Camera-type eye (tissue), 1 donor: ENCODE measurements around the gene PYGM. TPM values are rescaled to one million over a fixed set of nuclear protein-coding genes. Genes with fewer than 3 reads are reported as not detected.

Experiments used
- total RNA-seq: library from RNA; depleted of rRNA; stranded (reverse); fragments of >200 nt; gene quantifications from one replicate; pipeline ENCODE4 v1.2.3, GENCODE V29; 2014

Gene PYGM
- total RNA-seq = 24.2 TPM

GRCh38 chr11:64759722-64760719 lies at the start of gene PYGM:
TSS of gene PYGM (minus strand) at chr11:64759974. CDS start at chr11:64759898, 76 bp downstream.

GRCh38 chr11:64803158-64803845 lies 43.5 kb upstream of the PYGM start, which contains the start of gene MAP4K2:
TSS of gene MAP4K2 (minus strand) at chr11:64803214. CDS start at chr11:64803149, 65 bp downstream.

GRCh38 chr11:64778473-64779298 lies 18.9 kb upstream of the PYGM start, which contains the start of gene SF1:
TSS of gene SF1 (minus strand) at chr11:64778542. CDS start at chr11:64778392, 150 bp downstream.

GRCh38 chr11:64743591-64744543 lies 15.9 kb downstream of the PYGM start, which contains the start of gene RASGRP2:
TSS of gene RASGRP2 (minus strand) at chr11:64744142. CDS start at chr11:64742866, 1,276 bp downstream.

GRCh38 chr11:64723117-64723906 lies 36.5 kb downstream of the PYGM start, which contains the start of gene NRXN2:
TSS of gene NRXN2 (minus strand) at chr11:64723197. CDS start at chr11:64713699, 9,498 bp downstream.

Other genes starting within 250 kb of the PYGM start
- gene SLC22A11, start 204.0 kb downstream of the PYGM start, total RNA-seq = 0.16 TPM
- gene SLC22A12, start 168.8 kb downstream of the PYGM start, total RNA-seq = not detected
- gene NRXN2, start 36.8 kb downstream of the PYGM start, total RNA-seq = 83.9 TPM
- 10.9 TPM for gene RASGRP2, start 15.8 kb downstream of the PYGM start, total RNA-seq
- 215 TPM for gene SF1, start 18.6 kb upstream of the PYGM start, total RNA-seq
- 15.7 TPM for gene MAP4K2, start 43.2 kb upstream of the PYGM start, total RNA-seq
- gene MEN1, start 50.6 kb upstream of the PYGM start, total RNA-seq = 24.4 TPM
- gene CDC42BPG, start 84.7 kb upstream of the PYGM start, total RNA-seq = 2.4 TPM
- 64.3 TPM for gene EHD1, start 118.6 kb upstream of the PYGM start, total RNA-seq
- gene ATG2A, start 157.2 kb upstream of the PYGM start, total RNA-seq = 15.8 TPM
- gene PPP2R5B, start 164.7 kb upstream of the PYGM start, total RNA-seq = 23.0 TPM
- gene GPHA2, start 175.9 kb upstream of the PYGM start, total RNA-seq = not detected
- gene MAJIN, start 212.1 kb upstream of the PYGM start, total RNA-seq = not detected
- gene BATF2, start 237.0 kb upstream of the PYGM start, total RNA-seq = 0.16 TPM